K562 (cell line): Measurements from ENCODE around the gene TOR1B. TPM values are rescaled to one million over a fixed set of nuclear protein-coding genes. Genes with fewer than 3 reads are reported as not detected.

Experiments used
- ATAC-seq: fragments of 200-7000 bp; cut with Tn5 transposase; 3 replicates; pipeline ENCODE4 v1.9.1; 2020; ENCODE audit warnings: moderate library complexity
- BruUV-seq: library from RNA; stranded (reverse); fragments of 400-500 nt; replicated peaks from 2 replicates; lab custom pipeline; 2021; lab: Mats Ljungman, UMichigan
- CTCF ChIA-PET: fragments of 300-600 bp; formaldehyde crosslinking; extraction: SDS; loops from one replicate; lab custom pipeline; 2021; ENCODE audit warnings: low intra/inter-chr PET ratio; lab: Yijun Ruan, JAX
- POLR2A ChIA-PET: fragments of 300-600, 350-650 bp; sonication (Branson Sonifier 250); formaldehyde crosslinking; extraction: SDS; loops from one replicate; lab custom pipeline; 2021; ENCODE audit warnings: antibody characterized with exemption, inconsistent platforms; lab: Yijun Ruan, JAX
- DNase-seq, 4 experiments: peaks; one replicate each; pipeline versions ENCODE4 v3.0.0 to v3.0.0-alpha.2; 2011 to 2018; ENCODE audit warnings: low spot score in 3 of 4, mixed read lengths in 3 of 4; ENCODE audit errors: extremely low read depth in 1 of 4
- FAIRE-seq: peaks from 2 replicates; lab custom pipeline; 2011; peaks lifted over from hg19 to GRCh38; lab: Jason Lieb, UNC
- H2AFZ ChIP-seq: 2 replicates; pipeline ENCODE4 v1.6.0; 2011; ENCODE audit warnings: low read depth, low read length, control low read depth, inconsistent platforms
- H3K27ac ChIP-seq: fragments of 200-600 bp; 3 replicates; pipeline ENCODE4 v1.8.0; 2011; ENCODE audit warnings: low read depth, mild to moderate bottlenecking, control low read depth, inconsistent platforms, low read length, moderate library complexity, mixed read lengths; ENCODE audit errors: extremely low read depth
- H3K27me3 ChIP-seq, 2 experiments: fragments of 300-600 bp in 1 of 2; 2 replicates in 1 of 2; 3 replicates in 1 of 2; pipeline versions ENCODE4 v1.6.0 to v1.8.0; 2011; ENCODE audit warnings: inconsistent platforms in 2 of 2, low read length in 2 of 2, mild to moderate bottlenecking in 1 of 2, mixed read lengths in 1 of 2, moderate library complexity in 1 of 2; ENCODE audit not compliant: control insufficient read depth in 2 of 2, insufficient read depth in 2 of 2
- H3K36me3 ChIP-seq: fragments of 300-600 bp; 3 replicates; pipeline ENCODE4 v1.8.0; 2011; ENCODE audit warnings: mild to moderate bottlenecking, low read length, inconsistent platforms; ENCODE audit not compliant: control insufficient read depth, insufficient read depth
- H3K4me1 ChIP-seq, 2 experiments: fragments of 200-600 bp in 1 of 2; replicated peaks in 1 of 2; 2 replicates in 1 of 2; 3 replicates in 1 of 2; pipeline versions ENCODE4 v1.5.1 to v1.8.0; 2011; ENCODE audit warnings: inconsistent platforms in 2 of 2, low read length in 2 of 2, mild to moderate bottlenecking in 1 of 2, mixed read lengths in 1 of 2, moderate library complexity in 1 of 2; ENCODE audit not compliant: control insufficient read depth in 2 of 2, insufficient read depth in 2 of 2
- H3K4me2 ChIP-seq: 2 replicates; pipeline ENCODE4 v1.6.1; 2011; ENCODE audit warnings: low read length, control low read depth, inconsistent platforms, mixed read lengths; ENCODE audit not compliant: insufficient read depth
- H3K4me3 ChIP-seq: fragments of 200-600 bp; sonication (generic), shearing (Covaris generic); 2 replicates; pipeline ENCODE4 v1.5.1; 2016; ENCODE audit warnings: control low read depth, inconsistent platforms
- H3K79me2 ChIP-seq: fragments of 200-600 bp; 3 replicates; pipeline ENCODE4 v1.8.0; 2011; ENCODE audit warnings: low read length, inconsistent platforms; ENCODE audit not compliant: control insufficient read depth, insufficient read depth
- H3K9ac ChIP-seq, 2 experiments: 2 replicates each; pipeline versions ENCODE4 v1.6.0 to v1.6.1; 2011; ENCODE audit warnings: low read depth in 2 of 2, low read length in 2 of 2, control low read depth in 1 of 2, inconsistent platforms in 1 of 2, mild to moderate bottlenecking in 1 of 2, mixed read lengths in 1 of 2; ENCODE audit not compliant: insufficient read depth in 1 of 2
- H3K9me1 ChIP-seq: one replicate; pipeline ENCODE4 v1.6.0; 2011; ENCODE audit warnings: inconsistent platforms, mild to moderate bottlenecking, low read length, moderate library complexity; ENCODE audit not compliant: control insufficient read depth, insufficient read depth
- H3K9me3 ChIP-seq: replicated peaks from 2 replicates; pipeline ENCODE4 v1.5.1; 2011; ENCODE audit warnings: low read depth, low read length, inconsistent platforms; ENCODE audit not compliant: control insufficient read depth, insufficient read depth
- H4K20me1 ChIP-seq: replicated peaks from 2 replicates; pipeline ENCODE4 v1.6.1; 2011; ENCODE audit warnings: low read length, inconsistent platforms, mixed read lengths; ENCODE audit not compliant: control insufficient read depth, insufficient read depth
- BCOR ChIP-seq: fragments of 450-650 bp; IDR thresholded peaks from 2 replicates; pipeline ENCODE4 v1.6.1; 2016
- FOXJ3 ChIP-seq: sonication (generic); formaldehyde crosslinking; IDR thresholded peaks from 2 replicates; pipeline ENCODE4 v1.4.0; 2020; ENCODE audit warnings: mild to moderate bottlenecking, missing genetic modification reagents
- SIN3B ChIP-seq: fragments of 450-650 bp; IDR thresholded peaks from 2 replicates; pipeline ENCODE4 v1.6.1; 2017; ENCODE audit warnings: low read depth, mild to moderate bottlenecking, moderate library complexity
- SNIP1 ChIP-seq: fragments of 450-650 bp; IDR thresholded peaks from 2 replicates; pipeline ENCODE4 v1.7.1; 2017; ENCODE audit warnings: low read depth, mild to moderate bottlenecking
- TBP ChIP-seq: optimal IDR thresholded peaks from 2 replicates; pipeline ENCODE3; 2011; ENCODE audit warnings: low read depth, low read length, improper control_type of control experiment
- ZNF318 ChIP-seq, 2 experiments: fragments of 450-650 bp; IDR thresholded peaks; 2 replicates each; pipeline ENCODE4 v1.6.1; 2016; ENCODE audit warnings: mild to moderate bottlenecking in 2 of 2, borderline replicate concordance in 1 of 2, low read depth in 1 of 2, moderate library complexity in 1 of 2
- WGBS: fragments of 100-300 bp; shearing (Covaris generic); methylation state at CpG from one replicate; pipeline ENCODE4 v1.1.6; 2016; ENCODE audit warnings: low coverage, mixed read lengths; ENCODE audit not compliant: insufficient coverage; ENCODE audit errors: missing lambda C conversion rate; 5-methylcytosine and 5-hydroxymethylcytosine counted together
- in situ Hi-C: fragments of 300-500 bp; cut with MboI; formaldehyde crosslinking; loops from 4 replicates; pipeline ENCODE4 v1.15.0; 2018; ENCODE audit warnings: inconsistent platforms, mixed read lengths
- intact Hi-C: fragments of 100-400 bp; cut with micrococcal nuclease; formaldehyde crosslinking; loops from 2 replicates; pipeline ENCODE4 v1.14.2; 2022
- polyA plus RNA-seq, 8 experiments: library from polyadenylated mRNA; depleted of rRNA in 4 of 8; stranded (reverse) in 5 of 8; unstranded in 3 of 8; fragments of >200 nt; fragmentation: Nextera tagmentation in 2 of 8; fragmentation: Illumina TruSeq in 1 of 8; extraction: Ambion mirVana in 2 of 8; extraction: Trizol in 1 of 8; gene quantifications; 2 replicates each; pipeline versions ENCODE4 v1.2.1 to v1.2.3, GENCODE V29; 2011 to 2014; ENCODE audit warnings: inconsistent platforms in 1 of 8, missing spikeins in 1 of 8
- total RNA-seq, 7 experiments: library from RNA; depleted of rRNA in 6 of 7; stranded (reverse); fragments of >200 nt in 6 of 7; fragmentation: Illumina TruSeq in 2 of 7; extraction: Trizol in 2 of 7; gene quantifications; 2 replicates each; pipeline versions ENCODE4 v1.2.1 to v1.2.3, GENCODE V29; 2011 to 2021; ENCODE audit warnings: low replicate concordance in 1 of 7

TOR1B gene
- total and polyA plus RNA-seq, 9 of the 15 experiments (the other 6 are each of a cell fraction or from before 2014, with no cell fraction given): 4.2 to 36.5 (median 24.6) TPM

GRCh38 chr9:129850821-129851550, 48.0 kb downstream of the TOR1B start:
- no peak overlapping the region for H3K4me3 ChIP-seq
- H3K27ac ChIP-seq: no peak overlapping the region
- no peaks in the 10 kb centered on the region for H3K9me3 ChIP-seq
- H3K9ac ChIP-seq: no peak overlapping the region
- intact Hi-C loops (no loop called here), in situ Hi-C loops (no loop called here)
- 92% methylated on average over 6 of the region's 6 CpGs for WGBS
- TF ChIP-seq ZNF318 (IDR thresholded peaks at IDR 0.05; ENCODE audit: borderline replicate concordance in 1 of 2, low read depth in 1 of 2): no peak
- TF ChIP-seq TBP: no peak
- TF ChIP-seq FOXJ3 (CRISPR knock-in tag): no peak
- no peak for TF ChIP-seq SNIP1
- TF ChIP-seq BCOR: no peak
- no peak for TF ChIP-seq SIN3B
- FAIRE-seq: no peak
- DNase-seq: no peak
- H3K9me1 ChIP-seq: no peaks in the 10 kb centered on the region
- CTCF ChIA-PET: interaction anchor here (0.7 kb wide), 1 partner anchor 24 kb away, joined by 3 read pairs; no protein-coding TSS in a partner anchor
- H3K36me3 ChIP-seq: peaks cover 74% of the 10 kb centered on the region
- ATAC-seq: no peak
- no peaks in the 10 kb centered on the region for H4K20me1 ChIP-seq
- H2AFZ ChIP-seq: no peak overlapping the region
- no peak overlapping the region for H3K4me2 ChIP-seq
- no peaks in the 10 kb centered on the region for H3K27me3 ChIP-seq
- H3K4me1 ChIP-seq: peaks cover 0 to 4% of the 10 kb centered on the region in 2 experiments; a peak in 2 of 5 replicates
- H3K79me2 ChIP-seq: peaks cover 6% of the 10 kb centered on the region; the same call in 2 of the 3 replicates
- POLR2A ChIA-PET: interaction anchor here (0.6 to 7.5 kb wide), 6 partner anchors 11 to 1666 kb away, joined by 3 to 91 read pairs (median 3); no protein-coding TSS in a partner anchor
- no TSS peak for BruUV-seq
